NCI-H187 (cell line): Measurements from ENCODE around the gene PLEKHA8.
"Not testable (repeated sequence)": the region's sequence is repeated elsewhere in the genome, so short reads cannot be mapped to it uniquely, and the experiment has no call there.

ENCODE experiments used
- DNase-seq, 2 experiments: peaks; one replicate each; lab custom pipeline; 2025; lab: John Stamatoyannopoulos, UW

Gene PLEKHA8

GRCh38 chr7:30066687-30067086, 38.5 kb downstream of the PLEKHA8 start:
- no peak for DNase-seq

DNA sequence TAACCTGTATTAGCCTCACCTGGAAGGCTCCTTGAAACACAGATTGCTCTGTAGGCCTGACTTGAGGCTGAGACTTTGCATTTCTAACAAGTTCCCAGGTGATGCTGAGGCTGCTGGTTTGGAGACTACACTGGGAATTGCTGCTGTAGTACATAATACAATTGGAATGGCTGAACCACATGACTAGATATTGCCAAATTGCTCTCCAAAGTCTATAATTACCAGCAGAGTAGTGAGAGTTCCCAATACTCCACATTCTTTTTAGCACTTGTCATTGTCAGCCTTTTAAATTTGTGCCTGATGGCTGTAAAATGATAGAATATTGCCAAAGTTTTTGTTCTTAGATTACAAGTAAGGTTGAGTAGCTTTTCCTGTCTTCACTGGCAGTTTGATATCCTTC, 39.9 kb downstream of the PLEKHA8 start:
- DNase-seq, result no peak

DNA sequence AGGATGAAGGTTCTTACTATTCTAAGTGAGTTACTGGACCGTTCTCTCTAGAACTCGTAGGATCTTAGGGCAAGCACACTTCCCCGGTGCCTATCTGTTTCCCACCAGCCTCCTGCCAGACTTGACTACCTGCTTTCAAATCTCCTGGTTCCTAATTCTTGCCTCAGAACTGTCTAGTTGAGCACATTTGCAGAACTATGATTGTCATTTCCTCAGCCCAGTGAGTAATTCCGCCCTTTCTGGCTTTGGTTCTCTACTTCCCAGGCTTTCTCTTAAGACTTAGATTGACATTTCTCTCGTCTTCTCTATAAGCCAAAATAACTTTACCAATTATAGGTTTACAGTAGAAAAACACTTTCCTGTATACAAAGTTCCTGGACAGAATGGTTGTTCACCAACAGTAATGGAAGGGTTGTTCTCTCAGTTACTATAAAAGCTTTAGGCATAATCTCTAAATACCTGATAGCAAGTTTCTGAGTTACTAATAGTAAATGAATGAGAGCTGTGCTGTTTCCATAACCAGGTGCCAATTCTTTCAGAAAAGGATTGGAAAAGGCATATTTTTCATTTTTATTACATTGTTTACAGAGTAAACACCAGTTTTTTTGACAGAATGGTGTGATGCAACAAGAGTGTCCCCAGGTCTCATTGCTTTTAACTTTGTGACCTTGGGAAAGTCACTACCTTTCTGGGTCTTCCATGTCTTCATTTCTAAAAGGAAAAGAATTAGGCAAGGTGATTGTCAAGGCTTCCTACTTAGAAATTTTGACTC, 41.1 kb downstream of the PLEKHA8 start:
- no peak for DNase-seq

GRCh38 chr7:30070052-30070451, 41.8 kb downstream of the PLEKHA8 start:
- DNase-seq, result no peak

GRCh38 chr7:30072735-30073134, 44.5 kb downstream of the PLEKHA8 start:
- no peak for DNase-seq

DNA sequence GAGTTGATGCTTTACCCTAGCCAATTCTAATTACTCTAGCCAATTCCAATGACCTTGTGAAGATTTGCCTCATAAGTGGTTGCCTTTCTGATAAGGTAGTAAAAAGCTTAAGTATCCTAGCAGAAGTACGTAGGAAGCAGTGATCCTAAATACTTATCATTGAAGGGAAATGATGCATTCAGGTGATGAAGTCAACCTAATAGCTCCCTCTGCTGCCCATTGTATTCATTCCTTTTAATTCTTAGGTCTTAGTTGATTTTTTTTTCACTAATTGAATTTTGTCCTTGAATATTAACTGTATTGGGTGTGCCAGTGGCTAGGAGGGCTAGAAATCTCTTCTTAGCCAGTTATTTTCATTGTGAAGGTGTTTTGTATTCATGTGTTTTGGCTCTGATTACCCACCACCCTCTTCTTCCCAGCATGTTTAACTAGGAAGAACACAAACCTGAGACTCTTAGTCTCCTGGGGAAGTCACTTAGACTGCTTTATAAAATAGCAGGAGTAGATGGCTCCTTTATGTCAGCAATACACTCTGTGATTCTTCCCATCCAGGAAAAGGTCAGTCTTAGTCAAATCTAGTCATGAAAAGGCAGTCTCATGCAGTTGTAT, 46.3 kb downstream of the PLEKHA8 start:
- DNase-seq, result peak in 1 of 2 experiments; percentile 17

GRCh38 chr7:30076411-30076810, 48.2 kb downstream of the PLEKHA8 start:
- DNase-seq, result no peak

DNA sequence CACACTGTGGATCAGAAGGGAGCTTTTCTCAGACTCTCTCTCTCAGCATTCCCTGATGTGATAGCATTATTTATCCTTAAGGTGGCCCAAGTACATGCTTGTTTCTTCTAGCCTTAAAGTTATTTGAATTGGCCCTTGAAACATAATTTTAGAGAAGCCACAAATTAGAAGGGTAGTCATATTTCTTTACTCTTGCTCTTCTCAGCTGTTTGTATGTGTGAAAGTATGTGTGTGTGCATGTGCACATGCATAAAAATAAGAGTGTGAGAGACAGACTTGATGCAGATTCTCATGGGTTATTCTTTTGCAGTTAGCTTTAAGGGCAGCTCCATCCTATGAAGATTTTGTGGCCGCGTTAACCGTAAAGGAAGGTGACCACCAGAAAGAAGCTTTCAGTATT, 50.1 kb downstream of the PLEKHA8 start:
- DNase-seq, result no peak

- DNase-seq, result no peak
These were observed 51.7 kb downstream of the PLEKHA8 start for GRCh38 chr7:30079880-30080279.

DNA sequence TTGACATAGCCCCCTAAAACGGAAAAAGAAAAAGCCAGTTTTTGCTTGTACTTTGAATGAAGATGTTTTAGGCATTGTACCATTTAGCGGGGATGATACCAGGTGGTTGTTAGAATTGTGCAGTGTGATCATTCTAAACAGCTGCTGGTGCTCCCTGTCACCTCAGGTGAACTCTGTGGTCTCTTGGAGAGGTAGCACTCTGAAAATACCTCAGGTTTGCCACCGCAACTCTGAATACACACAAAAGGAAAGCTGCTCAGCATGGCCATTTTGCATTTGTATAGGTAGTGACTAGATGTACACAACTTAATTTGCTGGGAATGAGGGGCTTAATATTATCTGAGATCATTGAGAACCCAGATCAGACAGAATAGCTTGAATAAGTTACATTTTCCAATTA, 52.6 kb downstream of the PLEKHA8 start:
- peak in 1 of 2 experiments; percentile 38 for DNase-seq

GRCh38 chr7:30082686-30083085, 54.5 kb downstream of the PLEKHA8 start:
- no peak for DNase-seq

- no peak for DNase-seq
These were observed 55.1 kb downstream of the PLEKHA8 start for GRCh38 chr7:30083334-30083733.

DNA sequence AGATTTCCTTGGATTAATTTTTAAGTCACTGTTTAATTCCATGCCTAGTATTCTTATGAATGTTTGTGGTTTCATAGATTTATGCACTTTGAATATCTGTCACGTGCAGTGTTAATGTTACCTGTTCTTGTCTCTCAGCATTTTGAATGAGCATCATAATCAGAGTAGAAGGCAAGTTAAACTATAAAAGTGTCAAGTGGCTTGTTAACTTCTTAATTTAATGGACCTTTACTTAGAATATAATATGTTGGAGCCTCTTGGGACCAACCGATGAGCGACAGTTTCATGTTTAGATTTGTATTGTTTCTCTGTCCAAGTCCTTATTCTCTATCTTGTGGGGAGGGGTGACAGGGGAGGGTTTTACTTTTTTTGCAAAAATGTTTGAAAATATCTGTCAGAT, 56.0 kb downstream of the PLEKHA8 start:
- peak in 1 of 2 experiments; percentile 35 for DNase-seq

- no peak for DNase-seq
These were observed 58.3 kb downstream of the PLEKHA8 start for GRCh38 chr7:30086529-30086928.

DNA sequence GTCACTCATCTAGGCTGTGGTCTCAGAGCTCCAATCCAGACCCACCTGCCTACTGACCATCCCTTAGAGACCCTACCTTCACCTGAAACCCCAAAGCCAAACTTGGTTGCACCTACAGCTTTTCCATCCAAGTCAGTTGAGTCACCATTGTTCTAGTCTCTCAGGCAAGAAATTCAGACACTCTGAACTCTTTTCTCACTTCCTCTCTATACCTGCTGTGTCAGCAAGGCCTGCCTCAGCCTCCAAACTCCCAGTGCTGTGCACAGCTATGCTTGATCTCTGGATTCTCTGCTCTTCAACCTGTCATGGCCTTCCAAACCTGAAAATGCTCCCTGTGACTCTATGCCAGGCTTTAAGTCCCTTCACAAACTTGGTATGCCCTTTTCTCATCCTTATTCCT, 59.2 kb downstream of the PLEKHA8 start:
- no peak for DNase-seq

DNA sequence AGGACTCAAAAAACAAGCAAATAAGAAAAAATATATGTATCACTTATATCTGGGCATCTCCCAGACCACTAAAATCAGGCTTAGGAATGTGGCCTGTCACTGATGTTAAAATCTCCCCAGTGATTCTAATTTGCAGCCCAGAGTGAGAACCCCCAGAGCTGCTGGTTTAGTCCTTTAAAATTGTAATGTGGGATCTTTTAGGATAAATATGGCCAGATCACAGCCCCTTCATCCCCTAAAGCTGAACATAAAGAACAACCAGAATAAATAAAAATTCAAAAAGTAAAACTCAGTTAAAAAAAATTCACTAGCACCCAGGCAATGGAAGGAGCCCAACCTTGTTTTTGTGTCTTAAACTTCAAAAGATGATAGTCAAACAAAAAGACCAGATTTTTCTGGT, 60.1 kb downstream of the PLEKHA8 start:
- no peak for DNase-seq

GRCh38 chr7:30090111-30090510, 61.9 kb downstream of the PLEKHA8 start:
- no peak for DNase-seq

DNA sequence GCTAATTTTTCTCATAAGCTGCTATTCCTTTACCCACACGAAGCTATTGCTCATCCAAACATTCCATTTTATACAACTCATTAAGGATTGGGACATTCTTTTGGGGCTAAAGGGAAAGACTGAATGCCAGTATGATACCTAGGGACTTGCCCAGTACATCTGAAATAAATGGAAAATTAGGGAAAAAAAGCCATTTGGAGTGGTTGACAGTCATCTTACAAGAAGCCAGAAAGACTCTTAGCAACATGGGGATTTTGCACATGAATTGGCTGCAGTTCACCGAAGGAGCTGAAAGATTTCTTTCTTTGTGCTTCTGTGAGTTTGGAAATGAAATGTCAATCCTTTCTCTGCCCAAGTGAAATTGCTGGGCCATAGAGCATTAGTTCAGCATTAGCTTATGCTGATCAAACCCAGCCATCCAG, 63.3 kb downstream of the PLEKHA8 start:
- no peak for DNase-seq

DNA sequence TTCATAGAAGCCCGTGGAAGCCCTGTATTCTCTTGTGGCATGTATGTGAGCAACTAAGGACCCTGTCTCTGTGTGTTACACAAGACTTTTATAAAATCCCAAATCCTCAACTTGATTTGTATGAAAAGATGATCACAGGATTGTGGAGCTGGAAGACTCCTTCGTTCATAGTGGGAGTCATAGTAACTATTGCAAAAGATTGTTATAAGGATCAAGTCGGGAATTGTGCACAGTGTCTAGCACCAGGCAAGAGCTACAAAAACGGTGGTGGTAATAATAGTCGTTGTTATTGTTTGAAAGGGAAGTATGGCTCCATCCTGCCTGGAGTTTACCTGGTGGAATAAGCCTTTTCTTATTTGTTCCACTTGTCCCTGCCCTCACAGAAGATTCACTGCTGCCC, 63.8 kb downstream of the PLEKHA8 start:
- no peak for DNase-seq

DNA sequence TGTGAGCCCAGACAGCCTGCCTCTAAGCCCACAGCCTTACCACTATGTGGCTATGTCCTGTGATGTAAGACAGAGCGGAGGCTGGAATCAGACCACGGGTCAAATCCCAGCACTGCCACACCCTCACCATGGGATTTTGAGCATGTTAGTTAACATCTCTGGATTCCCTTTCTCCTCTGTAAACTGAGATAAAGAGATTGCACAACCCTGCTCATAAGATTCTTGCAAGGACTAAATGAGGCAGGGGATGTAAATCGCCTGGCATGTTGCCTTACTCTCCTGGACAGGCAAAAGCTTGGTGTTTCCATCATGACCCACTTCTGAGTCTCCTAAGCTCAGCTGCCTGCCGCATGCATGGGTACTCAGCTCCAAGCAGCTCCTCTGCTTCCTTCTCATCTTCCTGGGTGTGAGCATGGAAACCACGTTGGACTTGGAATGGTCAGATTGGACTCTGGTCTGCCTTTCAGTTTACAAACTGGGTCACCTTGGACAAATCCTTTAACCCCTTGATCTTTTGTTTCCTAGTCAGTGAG, 65.3 kb downstream of the PLEKHA8 start:
- DNase-seq, result no peak

DNA sequence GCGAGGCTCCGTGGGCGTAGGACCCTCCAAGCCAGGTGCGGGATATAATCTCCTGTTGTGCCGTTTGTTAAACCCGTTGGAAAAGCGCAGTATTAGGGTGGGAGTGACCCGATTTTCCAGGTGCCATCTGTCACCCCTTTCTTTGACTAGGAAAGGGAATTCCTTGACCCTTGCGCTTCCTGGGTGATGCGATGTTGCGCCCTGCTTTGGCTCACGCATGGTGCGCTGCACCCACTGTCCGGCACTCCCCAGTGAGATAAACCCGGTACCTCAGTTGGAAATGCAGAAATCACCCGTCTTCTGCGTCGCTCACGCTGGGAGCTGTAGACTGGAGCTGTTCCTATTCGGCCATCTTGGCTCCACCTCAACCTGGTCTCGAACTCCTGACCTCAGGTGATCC, 70.4 kb downstream of the PLEKHA8 start:
- not testable (repeated sequence) for DNase-seq

GRCh38 chr7:30102281-30102680, 74.1 kb downstream of the PLEKHA8 start:
- DNase-seq, result no peak

- DNase-seq, result no peak
These were observed 75.9 kb downstream of the PLEKHA8 start for GRCh38 chr7:30104157-30104556.
